Glomerular endothelial cell (primary cell): ENCODE results near the gene MRE11. TPM values are rescaled to one million over a fixed set of nuclear protein-coding genes. Genes with fewer than 3 reads are reported as not detected.
"Not testable (repeated sequence)": the region's sequence is repeated elsewhere in the genome, so short reads cannot be mapped to it uniquely, and the experiment has no call there.

Experiments
- DNase-seq: peaks from one replicate; pipeline ENCODE4 v3.0.0-alpha.2; 2011; ENCODE audit warnings: low read depth, low spot score; ENCODE audit errors: extremely low read depth
- total RNA-seq: library from RNA; depleted of rRNA; stranded (reverse); fragments of >200 nt; gene quantifications from 2 replicates; pipeline ENCODE4 v1.2.3, GENCODE V29; 2015

Gene MRE11
- total RNA-seq, 1 donor from 2014 or later: 9.5 TPM

DNA sequence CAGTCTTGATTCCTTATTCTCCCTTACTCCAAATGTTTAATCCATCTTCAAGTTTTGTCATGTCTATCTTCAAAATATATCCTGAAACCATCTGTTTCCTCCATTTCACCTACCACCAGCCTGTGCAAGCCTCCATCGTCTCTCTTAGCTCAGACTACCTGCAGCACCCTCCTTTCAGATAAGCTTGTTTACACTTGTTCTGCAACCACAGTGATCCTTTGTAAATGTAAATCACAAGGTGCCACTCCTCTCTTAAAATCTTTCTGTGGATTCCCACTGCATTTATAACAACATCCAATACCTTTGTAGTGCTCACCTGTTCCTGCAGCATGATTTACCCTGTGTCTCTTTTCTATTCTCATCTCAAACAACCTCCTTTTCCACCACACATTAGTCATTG lies 60.6 kb downstream of the MRE11 start:
- no peak for DNase-seq

DNA sequence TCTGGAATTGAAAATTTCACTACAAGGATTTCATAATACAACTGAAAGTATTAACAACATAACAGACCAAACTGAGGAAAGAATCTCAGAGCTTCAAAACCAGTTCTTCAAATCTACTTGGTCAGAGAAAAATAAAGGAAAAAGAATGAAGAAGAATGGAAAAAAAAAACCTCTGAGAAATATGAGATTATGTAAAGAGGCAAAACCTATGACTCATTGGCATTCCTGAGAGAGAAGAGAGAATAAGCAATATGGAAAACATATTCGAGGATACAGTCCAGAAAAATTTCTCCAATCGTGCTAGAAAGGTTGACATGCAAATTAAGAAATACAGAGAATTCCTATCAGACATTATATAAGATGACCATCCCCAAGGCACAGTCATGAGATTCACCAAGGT lies 69.0 kb downstream of the MRE11 start:
- no peak for DNase-seq

- no peak for DNase-seq
Measured at GRCh38 chr11:94424011-94424410, 69.6 kb downstream of the MRE11 start.

GRCh38 chr11:94423507-94423906 lies 70.1 kb downstream of the MRE11 start:
- no peak for DNase-seq

- no peak for DNase-seq
Measured at GRCh38 chr11:94418123-94418765, 75.4 kb downstream of the MRE11 start.

DNA sequence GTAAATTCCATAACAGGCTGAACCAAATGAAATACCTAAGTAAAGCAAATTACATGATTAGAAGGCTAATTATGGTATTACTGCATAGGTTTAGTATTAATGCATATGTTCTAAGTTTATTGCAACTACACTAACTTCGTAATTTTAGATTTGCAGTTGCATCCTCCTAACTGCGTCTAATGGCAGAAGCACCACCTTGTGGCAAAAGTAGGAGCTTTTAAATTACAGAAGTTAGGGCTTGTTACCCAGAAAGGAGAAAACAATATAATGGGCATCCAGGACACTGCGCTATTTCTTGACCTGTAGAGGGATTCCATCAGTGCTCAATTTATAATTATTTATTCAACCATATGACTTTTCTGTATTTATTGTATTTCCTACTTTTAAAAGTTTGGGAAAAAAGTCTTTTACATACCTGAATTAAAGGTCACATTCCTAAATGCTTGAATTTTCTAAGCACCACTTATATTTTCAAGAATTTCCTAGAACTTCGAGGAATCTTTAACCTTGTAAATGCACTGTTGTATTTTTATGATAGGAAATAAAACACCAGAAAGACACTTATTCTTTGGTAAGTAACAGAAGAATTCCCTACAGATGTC lies 76.2 kb downstream of the MRE11 start:
- no peak for DNase-seq

DNA sequence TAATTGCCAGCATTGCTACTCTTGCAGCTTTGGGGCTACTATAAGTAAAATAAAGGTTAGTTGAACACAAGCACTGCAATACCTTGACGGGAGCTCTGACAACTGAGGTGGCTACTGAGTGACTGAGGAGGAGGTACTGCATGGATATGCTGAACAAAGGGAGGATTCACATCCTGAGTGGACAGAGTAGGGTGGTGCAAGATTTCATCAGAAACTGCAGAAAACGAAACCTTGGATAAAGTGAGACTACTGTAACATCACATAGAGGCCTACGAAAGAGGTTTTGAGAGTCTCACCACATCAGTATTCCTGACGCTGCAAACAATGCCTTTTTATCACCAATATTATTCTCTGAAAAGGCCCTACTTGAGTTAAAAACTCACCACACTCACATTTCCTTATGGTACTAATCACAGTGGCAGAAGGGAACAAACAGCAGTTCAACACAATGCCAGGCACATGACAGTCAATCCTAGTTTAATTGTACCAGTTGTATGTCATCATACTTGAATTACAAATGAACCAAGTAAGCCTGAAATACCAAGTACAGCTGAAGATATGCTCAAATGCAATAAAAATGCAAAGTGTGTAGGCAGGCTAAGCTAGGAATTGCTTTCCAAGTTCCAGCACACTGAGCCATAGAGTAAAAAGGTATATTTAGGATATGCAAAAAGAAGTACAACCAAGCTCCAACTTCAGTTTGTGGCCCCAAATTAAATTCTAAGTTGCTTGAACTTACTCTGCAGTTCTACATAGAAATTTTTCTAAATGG lies 88.4 kb downstream of the MRE11 start:
- no peak for DNase-seq

GRCh38 chr11:94402355-94402754 lies 91.3 kb downstream of the MRE11 start:
- no peak for DNase-seq

DNA sequence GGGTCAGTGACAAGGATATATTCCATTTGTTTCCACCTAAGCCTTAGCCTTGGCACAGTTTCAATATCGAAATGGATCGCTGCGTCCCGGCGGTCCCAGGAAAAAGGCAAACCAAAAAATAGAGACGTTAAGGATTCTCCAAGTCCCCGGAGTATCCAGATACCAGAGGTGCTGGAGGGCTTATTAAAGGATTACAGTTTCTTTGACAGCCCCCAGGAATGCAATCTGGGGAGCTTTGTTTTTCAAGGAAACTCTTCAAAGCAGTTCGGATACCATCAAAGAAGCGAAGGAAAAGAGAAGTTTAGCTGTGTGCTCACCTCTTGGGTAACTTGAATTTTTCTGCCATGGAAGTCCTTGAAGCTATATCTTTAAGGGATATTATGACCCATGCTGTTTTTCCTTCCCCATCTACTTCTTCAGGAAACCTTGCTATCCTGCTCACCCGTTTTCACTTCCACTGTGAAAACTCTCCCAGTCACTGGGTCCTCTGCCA lies 91.8 kb downstream of the MRE11 start:
- DNase-seq: no peak

DNA sequence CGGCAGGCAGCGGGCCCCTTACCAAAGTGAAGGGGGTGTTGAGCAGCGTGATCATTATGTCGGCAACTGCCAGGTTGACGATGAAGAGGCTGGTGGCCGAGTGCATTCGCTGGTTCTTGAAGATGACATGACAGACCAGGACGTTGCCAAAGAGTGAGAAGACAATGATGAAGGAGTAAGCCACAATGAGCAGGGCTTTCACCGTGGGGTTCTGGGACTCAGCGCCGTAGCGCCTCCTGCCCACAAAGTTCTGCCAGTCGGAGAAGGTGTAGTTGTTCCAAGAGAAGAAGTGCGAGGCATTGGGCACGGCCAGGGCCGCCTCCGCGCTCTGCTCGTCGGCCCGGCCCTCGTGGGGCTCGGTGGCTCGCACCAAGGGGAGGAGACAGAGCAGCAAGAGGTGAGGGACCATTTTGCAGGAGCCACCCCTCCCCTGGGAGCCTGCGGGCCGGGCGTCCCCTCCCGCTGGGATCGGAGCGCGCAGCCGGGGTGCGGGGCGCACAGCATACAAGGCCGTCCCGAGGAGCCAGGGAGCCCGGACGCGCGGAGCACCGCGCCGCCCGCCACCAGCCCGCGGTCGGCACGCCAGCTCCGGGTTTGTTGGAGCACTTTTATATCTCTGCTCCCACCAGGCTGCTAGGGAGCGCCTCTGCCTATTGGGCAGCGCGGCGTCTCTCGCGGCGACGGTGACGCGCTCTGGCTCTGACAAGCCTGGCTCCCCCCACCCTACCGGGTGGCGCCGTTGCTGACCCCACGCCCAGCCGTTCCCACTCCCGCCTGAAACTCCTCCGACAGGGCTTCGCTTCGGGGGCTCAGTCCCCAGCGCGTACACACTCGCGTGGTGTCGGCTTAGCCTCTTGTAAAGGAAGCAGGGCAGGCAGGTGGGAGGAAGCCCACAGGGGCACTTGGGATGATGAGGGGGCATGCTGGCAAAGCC lies 92.5 kb downstream of the MRE11 start, which contains the start of gene GPR83:
TSS of gene GPR83 (minus strand) at position 581 of the 934 bp plus-strand sequence. CDS start at position 409, 172 bp downstream.
- no peak for DNase-seq

DNA sequence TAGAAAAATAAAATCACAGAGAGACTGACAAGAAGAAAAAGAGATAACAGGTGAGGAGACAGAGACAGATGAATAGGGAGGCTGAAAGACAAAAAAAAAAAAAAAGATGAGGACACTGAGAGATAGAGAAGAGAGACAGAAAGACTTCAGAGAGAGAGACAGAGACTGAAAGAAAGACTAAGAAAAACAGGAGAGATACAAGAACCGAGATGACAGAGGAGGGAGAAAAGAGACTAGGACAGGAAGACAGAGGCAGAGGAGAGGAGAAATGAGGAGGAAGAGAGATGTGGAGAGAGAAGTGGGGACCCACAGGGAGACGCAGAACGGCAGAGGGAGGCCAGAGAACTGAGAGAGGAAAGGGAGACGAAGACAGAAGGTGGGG lies 93.2 kb downstream of the MRE11 start:
- DNase-seq: no peak

- DNase-seq: no peak
Measured at GRCh38 chr11:94400050-94400449, 93.6 kb downstream of the MRE11 start.

DNA sequence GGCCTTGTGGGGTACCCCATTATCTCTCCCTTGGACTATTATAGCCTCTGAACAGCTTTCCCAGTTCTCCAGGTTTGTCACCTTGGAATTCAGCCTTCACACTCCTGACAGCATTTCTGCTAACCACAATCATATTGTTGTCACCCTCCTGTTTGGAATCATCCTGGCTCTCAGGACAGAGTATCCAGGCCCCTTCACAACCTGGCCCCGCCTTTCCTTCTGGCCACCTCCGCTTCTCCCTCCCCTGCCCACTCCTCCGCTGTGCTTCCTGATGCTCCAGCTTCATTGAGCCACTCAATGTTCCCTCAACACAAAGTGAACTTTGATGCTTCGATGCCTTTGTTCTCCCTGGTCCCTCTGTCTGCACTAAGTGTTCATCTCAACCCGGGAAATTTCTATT lies 95.5 kb downstream of the MRE11 start:
- no peak for DNase-seq

GRCh38 chr11:94396282-94396681 lies 97.4 kb downstream of the MRE11 start:
- no peak for DNase-seq

GRCh38 chr11:94391937-94392336 lies 101.7 kb downstream of the MRE11 start:
- DNase-seq: not testable (repeated sequence)

DNA sequence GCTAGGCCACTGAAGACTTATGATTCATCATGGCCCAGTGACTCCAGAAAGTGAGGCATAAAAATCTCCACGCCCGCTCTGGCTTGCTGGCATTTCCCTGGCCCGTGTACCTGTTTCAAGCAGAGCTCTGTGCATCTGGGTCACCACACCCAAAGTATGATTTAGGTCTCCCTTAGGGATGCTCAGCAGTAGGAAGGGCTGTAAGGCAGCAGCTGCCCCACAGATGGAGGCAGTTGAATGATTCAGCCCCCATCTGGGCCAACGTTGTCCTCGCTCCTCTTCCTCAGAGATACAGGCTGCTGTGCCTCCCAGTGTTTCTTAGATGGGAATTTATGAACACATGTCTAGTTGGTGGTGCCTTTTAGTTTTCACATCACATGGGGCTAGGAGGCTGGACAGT lies 114.0 kb downstream of the MRE11 start:
- no peak for DNase-seq

GRCh38 chr11:94376841-94377240 lies 116.8 kb downstream of the MRE11 start:
- DNase-seq: no peak

- DNase-seq: not testable (repeated sequence)
Measured at GRCh38 chr11:94370576-94370975, 123.1 kb downstream of the MRE11 start.
